H1 (cell line): ENCODE results near the gene RAB3C. TPM values are rescaled to one million over a fixed set of nuclear protein-coding genes. Genes with fewer than 3 reads are reported as not detected.

Source experiments
- CTCF ChIA-PET: fragments of 300-600 bp; sonication (Branson Sonifier 250); formaldehyde crosslinking; loops from one replicate; lab custom pipeline; 2021; ENCODE audit not compliant: partially characterized antibody; lab: Charles Lee
- POLR2A ChIA-PET: fragments of 300-600 bp; sonication (Branson Sonifier 250); formaldehyde crosslinking; loops from one replicate; lab custom pipeline; 2021; ENCODE audit warnings: inconsistent platforms; ENCODE audit not compliant: partially characterized antibody; lab: Charles Lee
- DNase-seq, 2 experiments: peaks; one replicate each; pipeline versions ENCODE4 v3.0.0 to v3.0.0-alpha.2; 2010 to 2022; ENCODE audit warnings: low spot score in 2 of 2, low read depth in 1 of 2, mixed read lengths in 1 of 2
- FAIRE-seq: peaks from 2 replicates; lab custom pipeline; 2011; peaks lifted over from hg19 to GRCh38; lab: Jason Lieb, UNC
- H2AFZ ChIP-seq: 2 replicates; pipeline ENCODE4 v1.8.1; 2012; ENCODE audit warnings: low read length, inconsistent platforms
- H2AK5ac ChIP-seq: 2 replicates; pipeline ENCODE4 v1.6.1; 2013; ENCODE audit warnings: low read depth, low read length
- H2BK120ac ChIP-seq: replicated peaks from 2 replicates; pipeline ENCODE3; 2013; ENCODE audit warnings: low read depth, low read length, inconsistent platforms
- H2BK12ac ChIP-seq: 2 replicates; pipeline ENCODE4 v1.6.1; 2013; ENCODE audit warnings: low read depth, low read length
- H2BK15ac ChIP-seq: 2 replicates; pipeline ENCODE4 v1.6.1; 2013; ENCODE audit warnings: low read length
- H2BK20ac ChIP-seq: 2 replicates; pipeline ENCODE4 v1.6.1; 2013; ENCODE audit warnings: low read length
- H2BK5ac ChIP-seq: 2 replicates; pipeline ENCODE4 v1.6.1; 2013; ENCODE audit warnings: low read depth, low read length
- H3K14ac ChIP-seq: 2 replicates; pipeline ENCODE4 v1.6.1; 2013; ENCODE audit warnings: inconsistent platforms; ENCODE audit not compliant: insufficient read length
- H3K18ac ChIP-seq: 2 replicates; pipeline ENCODE4 v1.6.1; 2013; ENCODE audit warnings: low read length; ENCODE audit errors: extremely low read depth
- H3K23ac ChIP-seq: 2 replicates; pipeline ENCODE4 v1.6.1; 2013; ENCODE audit warnings: inconsistent platforms; ENCODE audit not compliant: insufficient read length
- H3K23me2 ChIP-seq: 2 replicates; pipeline ENCODE4 v1.6.1; 2013; ENCODE audit warnings: low read depth, low read length
- H3K27ac ChIP-seq: 2 replicates; pipeline ENCODE4 v1.6.1; 2011; ENCODE audit warnings: low read depth, low read length, inconsistent platforms
- H3K27me3 ChIP-seq, 4 experiments: replicated peaks in 1 of 4; 1 replicate in 1 of 4; 2 replicates in 3 of 4; pipeline versions ENCODE4 v1.6.1 to v1.8.1; 2011 to 2013; ENCODE audit warnings: low read length in 3 of 4, mild to moderate bottlenecking in 3 of 4, inconsistent platforms in 2 of 4, mixed read lengths in 2 of 4, moderate library complexity in 1 of 4; ENCODE audit not compliant: control insufficient read depth in 3 of 4, insufficient read depth in 3 of 4; ENCODE audit errors: extremely low read depth in 1 of 4
- H3K36me3 ChIP-seq, 4 experiments: 2 replicates each; pipeline versions ENCODE4 v1.6.1 to v1.8.1; 2011 to 2013; ENCODE audit warnings: mild to moderate bottlenecking in 4 of 4, low read length in 3 of 4, moderate library complexity in 2 of 4, control low read depth in 1 of 4, inconsistent platforms in 1 of 4; ENCODE audit not compliant: insufficient read depth in 4 of 4, control insufficient read depth in 2 of 4
- H3K4ac ChIP-seq: replicated peaks from 2 replicates; pipeline ENCODE3; 2013; ENCODE audit warnings: low read length, low read depth, mixed read lengths, inconsistent platforms; ENCODE audit not compliant: insufficient read length
- H3K4me1 ChIP-seq, 4 experiments: replicated peaks in 1 of 4; 1 replicate in 1 of 4; 2 replicates in 3 of 4; pipeline versions ENCODE4 v1.6.1 to v1.8.1; 2011 to 2013; ENCODE audit warnings: low read length in 3 of 4, inconsistent platforms in 2 of 4, mixed read lengths in 1 of 4; ENCODE audit not compliant: insufficient read depth in 4 of 4, control insufficient read depth in 3 of 4
- H3K4me2 ChIP-seq, 2 experiments: 2 replicates each; pipeline versions ENCODE4 v1.6.1 to v1.8.1; 2011 to 2013; ENCODE audit warnings: low read depth in 2 of 2, low read length in 2 of 2, control low read depth in 1 of 2, inconsistent platforms in 1 of 2, mild to moderate bottlenecking in 1 of 2; ENCODE audit not compliant: insufficient read depth in 1 of 2
- H3K4me3 ChIP-seq, 4 experiments: fragments of 200-600, 300-600 bp in 1 of 4; sonication (generic), shearing (Covaris generic), sonication (Bioruptor Twin) in 1 of 4; 2 replicates each; pipeline versions ENCODE4 v1.5.1 to v1.8.1; 2011 to 2016; ENCODE audit warnings: low read length in 4 of 4, low read depth in 3 of 4, control low read depth in 2 of 4, inconsistent platforms in 2 of 4, mild to moderate bottlenecking in 2 of 4, mixed read lengths in 1 of 4, moderate library complexity in 1 of 4; ENCODE audit not compliant: insufficient read depth in 2 of 4; ENCODE audit errors: extremely low read depth in 1 of 4
- H3K56ac ChIP-seq: replicated peaks from 2 replicates; pipeline ENCODE3; 2013; ENCODE audit warnings: low read depth, mild to moderate bottlenecking, mixed read lengths, low read length, inconsistent platforms; ENCODE audit not compliant: insufficient read length
- H3K79me1 ChIP-seq: 2 replicates; pipeline ENCODE4 v1.6.1; 2013; ENCODE audit warnings: low read depth, low read length, control low read depth
- H3K79me2 ChIP-seq, 2 experiments: 2 replicates each; pipeline versions ENCODE4 v1.6.1 to v1.8.1; 2012 to 2013; ENCODE audit warnings: low read length in 2 of 2, mild to moderate bottlenecking in 2 of 2, inconsistent platforms in 1 of 2; ENCODE audit not compliant: insufficient read depth in 2 of 2, control insufficient read depth in 1 of 2
- H3K9ac ChIP-seq, 4 experiments: replicated peaks in 1 of 4; 1 replicate in 1 of 4; 2 replicates in 3 of 4; pipeline versions ENCODE4 v1.6.1 to v1.8.1; 2011 to 2013; ENCODE audit warnings: low read depth in 3 of 4, low read length in 3 of 4, control low read depth in 2 of 4, mild to moderate bottlenecking in 2 of 4, moderate library complexity in 2 of 4, inconsistent platforms in 1 of 4; ENCODE audit errors: extremely low read depth in 1 of 4
- H3K9me3 ChIP-seq, 2 experiments: 2 replicates each; pipeline versions ENCODE4 v1.6.1 to v1.8.1; 2012 to 2013; ENCODE audit warnings: mild to moderate bottlenecking in 2 of 2, moderate library complexity in 2 of 2, control low read depth in 1 of 2, inconsistent platforms in 1 of 2, low read depth in 1 of 2, low read length in 1 of 2, mixed read lengths in 1 of 2; ENCODE audit not compliant: insufficient read depth in 2 of 2
- H4K20me1 ChIP-seq, 2 experiments: replicated peaks in 1 of 2; 2 replicates each; pipeline versions ENCODE3 to v1.8.1; 2011 to 2013; ENCODE audit warnings: inconsistent platforms in 2 of 2, low read length in 2 of 2, mild to moderate bottlenecking in 1 of 2; ENCODE audit not compliant: insufficient read depth in 2 of 2, control insufficient read depth in 1 of 2
- H4K5ac ChIP-seq: 2 replicates; pipeline ENCODE4 v1.6.1; 2013; ENCODE audit warnings: low read length, low read depth, mixed read lengths, inconsistent platforms; ENCODE audit not compliant: insufficient read length
- H4K8ac ChIP-seq: 2 replicates; pipeline ENCODE4 v1.8.0; 2013; ENCODE audit warnings: mild to moderate bottlenecking, moderate library complexity, low read length, inconsistent platforms; ENCODE audit not compliant: insufficient read depth; ENCODE audit errors: extremely low read depth
- H4K91ac ChIP-seq: replicated peaks from 2 replicates; pipeline ENCODE3; 2013; ENCODE audit warnings: low read length, mixed read lengths, inconsistent platforms; ENCODE audit not compliant: insufficient read length
- CHD2 ChIP-seq: IDR thresholded peaks from 2 replicates; pipeline ENCODE4 v1.6.1; 2012; ENCODE audit warnings: low read length, improper control_type of control experiment
- GTF2F1 ChIP-seq: IDR thresholded peaks from 2 replicates; pipeline ENCODE4 v1.6.1; 2012; ENCODE audit warnings: low read depth, low read length, improper control_type of control experiment, borderline replicate concordance
- JUN ChIP-seq: IDR thresholded peaks from 2 replicates; pipeline ENCODE4 v1.6.1; 2011; ENCODE audit warnings: low read depth, mild to moderate bottlenecking, improper control_type of control experiment, low read length
- POU5F1 ChIP-seq: IDR thresholded peaks from 2 replicates; pipeline ENCODE4 v1.6.1; 2011; ENCODE audit warnings: low read depth, mild to moderate bottlenecking, low read length, moderate library complexity
- RXRA ChIP-seq: IDR thresholded peaks from 2 replicates; pipeline ENCODE4 v1.6.1; 2011; ENCODE audit warnings: low read depth, mild to moderate bottlenecking, low read length, moderate library complexity; ENCODE audit not compliant: insufficient read depth
- SAP30 ChIP-seq: fragments of 300-600 bp; sonication (generic); IDR thresholded peaks from 2 replicates; pipeline ENCODE4 v1.7.1; 2012; ENCODE audit warnings: low read length, moderate library complexity, mild to moderate bottlenecking, inconsistent platforms; ENCODE audit not compliant: insufficient read depth, insufficient replicate concordance
- SP4 ChIP-seq: IDR thresholded peaks from 2 replicates; pipeline ENCODE4 v1.6.1; 2012; ENCODE audit warnings: low read length, inconsistent platforms
- TEAD4 ChIP-seq: IDR thresholded peaks from 2 replicates; pipeline ENCODE4 v1.6.1; 2012; ENCODE audit warnings: low read depth, low read length, inconsistent platforms, mixed read lengths
- YY1 ChIP-seq: IDR thresholded peaks from 2 replicates; pipeline ENCODE4 v1.6.1; 2011; ENCODE audit warnings: low read depth, mild to moderate bottlenecking, low read length
- whole genome bisulfite sequencing, 2 experiments: shearing (Covaris generic) in 1 of 2; methylation state at CpG; one replicate each; pipeline versions ENCODE4 v1.1.6 to v1.1.7; 2013 to 2015; ENCODE audit warnings: low lambda C conversion rate in 2 of 2, mixed read lengths in 2 of 2, inconsistent platforms in 1 of 2, low coverage in 1 of 2, missing lambda C conversion rate in 1 of 2; ENCODE audit not compliant: insufficient replicate concordance in 2 of 2, insufficient coverage in 1 of 2, insufficient read length in 1 of 2; ENCODE audit errors: extremely low coverage in 1 of 2, missing lambda C conversion rate in 1 of 2; 5-methylcytosine and 5-hydroxymethylcytosine counted together
- polyA plus RNA-seq, 7 experiments: library from polyadenylated mRNA; depleted of rRNA in 3 of 7; stranded (reverse) in 5 of 7; unstranded in 2 of 7; fragments of >200 nt in 5 of 7; fragments of 200-250 nt in 2 of 7; gene quantifications; 1 replicate in 5 of 7; 2 replicates in 1 of 7; 4 replicates in 1 of 7; pipeline versions ENCODE4 v1.2.1 to v1.2.3, GENCODE V29; 2011 to 2013; ENCODE audit warnings: missing spikeins in 2 of 7, mixed read lengths in 2 of 7
- total RNA-seq: library from RNA; stranded (reverse); fragmentation: NEBNext Ultra II Directional; extraction: Animal tissue kit (Norgen Biotek cat#: 25700); gene quantifications from 2 replicates; pipeline ENCODE4 v1.2.1, GENCODE V29; 2021

The RAB3C gene
- total and polyA plus RNA-seq, 2 of the 8 experiments (the other 6 are each of a cell fraction or from before 2014, with no cell fraction given): 14.7 to 18.3 TPM

DNA sequence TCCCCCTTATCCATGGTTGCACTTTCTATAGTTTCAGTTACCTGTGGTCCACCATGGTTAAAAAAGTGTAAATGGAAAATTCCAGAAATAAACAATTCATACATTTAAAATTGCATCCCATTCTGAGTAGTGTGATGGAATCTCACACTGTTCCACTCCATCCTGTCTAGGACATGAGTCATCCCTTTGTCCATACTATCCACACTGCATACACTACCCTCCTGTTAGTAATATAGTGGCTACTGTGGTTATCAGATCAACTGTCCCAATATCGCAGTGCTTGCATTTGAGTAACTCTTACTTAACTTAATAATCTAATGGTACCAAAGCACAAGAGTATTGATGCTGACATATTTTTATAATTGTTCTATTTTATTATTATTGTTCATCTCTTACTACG lies 100.7 kb downstream of the RAB3C start:
- H2BK12ac ChIP-seq: no peak overlapping the region
- H3K27ac ChIP-seq: no peak overlapping the region
- POLR2A ChIA-PET: no interaction called here
- H3K23me2 ChIP-seq: no peaks in the 10 kb centered on the region; the same call in 1 of the 2 replicates
- no peak overlapping the region for H3K9ac ChIP-seq
- H3K9me3 ChIP-seq: no peaks in the 10 kb centered on the region
- DNase-seq (no peak), FAIRE-seq (no peak)
- TF ChIP-seq SAP30 (no peak), JUN (no peak), YY1 (no peak), CHD2 (no peak), TEAD4 (no peak), SP4 (no peak), GTF2F1 (no peak), POU5F1 (no peak), RXRA (no peak)
- TF ChIP-seq, all 59 proteins: peak for 0
- no peak overlapping the region for H3K23ac ChIP-seq
- WGBS, 2 experiments: 95% methylated on average over 2 of the region's 2 CpGs; no CpG with 5 or more reads in 1 of the 2 experiments
- no peak overlapping the region for H3K4me3 ChIP-seq
- H3K18ac ChIP-seq: no peak overlapping the region
- H3K36me3 ChIP-seq: no peaks in the 10 kb centered on the region
- H2BK15ac ChIP-seq: no peak overlapping the region
- H4K5ac ChIP-seq: no peak overlapping the region
- H3K56ac ChIP-seq: no peak overlapping the region
- CTCF ChIA-PET: interaction anchor here (0.6 kb wide), 1 partner anchor 141 kb away, joined by 3 read pairs; no protein-coding TSS in a partner anchor
- H4K8ac ChIP-seq: no peak overlapping the region
- no peak overlapping the region for H3K14ac ChIP-seq
- H3K4me1 ChIP-seq: no peaks in the 10 kb centered on the region
- H3K4ac ChIP-seq: no peak overlapping the region
- H4K91ac ChIP-seq: no peak overlapping the region
- no peaks in the 10 kb centered on the region for H3K79me1 ChIP-seq
- H3K4me2 ChIP-seq: no peak overlapping the region
- no peak overlapping the region for H2BK120ac ChIP-seq
- H2BK5ac ChIP-seq: no peak overlapping the region
- no peaks in the 10 kb centered on the region for H3K27me3 ChIP-seq
- H2AFZ ChIP-seq: no peak overlapping the region
- H4K20me1 ChIP-seq: no peaks in the 10 kb centered on the region
- no peak overlapping the region for H2AK5ac ChIP-seq
- no peak overlapping the region for H2BK20ac ChIP-seq
- no peaks in the 10 kb centered on the region for H3K79me2 ChIP-seq
